TTC549 (cell line): ENCODE data around the gene FANCL.
"Not testable (repeated sequence)": the region's sequence is repeated elsewhere in the genome, so short reads cannot be mapped to it uniquely, and the experiment has no call there.

Experiments used
- FAIRE-seq: peaks from 2 replicates; lab custom pipeline; 2012; peaks lifted over from hg19 to GRCh38; lab: Jason Lieb, UNC

FANCL gene

GRCh38 chr2:58240670-58241545, at the start of gene FANCL:
Gene FANCL (minus strand): TSS chr2:58241325. CDS start chr2:58241313, 12 bp downstream.
- peak; percentile 56 for FAIRE-seq

GRCh38 chr2:58289029-58289428, 47.9 kb upstream of the FANCL start:
- FAIRE-seq: no peak

GRCh38 chr2:58283931-58284330, 42.8 kb upstream of the FANCL start:
- no peak for FAIRE-seq

- FAIRE-seq: not testable (repeated sequence)
Observed at GRCh38 chr2:58275144-58275543, 34.0 kb upstream of the FANCL start.

- no peak for FAIRE-seq
Observed at GRCh38 chr2:58271826-58272225, 30.7 kb upstream of the FANCL start.

- FAIRE-seq: no peak
Observed at GRCh38 chr2:58268685-58269084, 27.6 kb upstream of the FANCL start.

- FAIRE-seq: no peak
Observed at GRCh38 chr2:58266211-58266610, 25.1 kb upstream of the FANCL start.

GRCh38 chr2:58261209-58261608, 20.1 kb upstream of the FANCL start:
- FAIRE-seq: no peak

- not testable (repeated sequence) for FAIRE-seq
Observed at GRCh38 chr2:58258456-58258855, 17.3 kb upstream of the FANCL start.

- not testable (repeated sequence) for FAIRE-seq
Observed at GRCh38 chr2:58251331-58252201, 10.4 kb upstream of the FANCL start.

- FAIRE-seq: no peak
Observed at GRCh38 chr2:58241546-58241864, 380 bp upstream of the FANCL start.

GRCh38 chr2:58239243-58239925, 1.7 kb downstream of the FANCL start:
- no peak for FAIRE-seq

- FAIRE-seq: no peak
Observed at GRCh38 chr2:58237741-58238140, 3.4 kb downstream of the FANCL start.

- FAIRE-seq: no peak
Observed at GRCh38 chr2:58235984-58236383, 5.1 kb downstream of the FANCL start.

- no peak for FAIRE-seq
Observed at GRCh38 chr2:58235170-58235569, 6.0 kb downstream of the FANCL start.

GRCh38 chr2:58228299-58228698, 12.8 kb downstream of the FANCL start:
- no peak for FAIRE-seq

- no peak for FAIRE-seq
Observed at GRCh38 chr2:58227171-58227917, 13.8 kb downstream of the FANCL start.

GRCh38 chr2:58221909-58222308, 19.2 kb downstream of the FANCL start:
- FAIRE-seq: no peak

- FAIRE-seq: no peak
Observed at GRCh38 chr2:58215429-58215828, 25.7 kb downstream of the FANCL start.

GRCh38 chr2:58210951-58211568, 30.1 kb downstream of the FANCL start:
- not testable (repeated sequence) for FAIRE-seq

GRCh38 chr2:58207189-58207588, 33.9 kb downstream of the FANCL start:
- FAIRE-seq: no peak
